Brain microvascular endothelial cell (primary cell): ENCODE results near the gene SYN1.

Experiments
- DNase-seq: peaks from one replicate; pipeline ENCODE4 v3.0.0-alpha.2; 2020
- H3K27ac ChIP-seq: fragments of 250-450 bp; sonication (Bioruptor Pico); 2 replicates; pipeline ENCODE4 v1.5.1; 2020; ENCODE audit warnings: mild to moderate bottlenecking, moderate library complexity
- H3K27me3 ChIP-seq: fragments of 250-450 bp; sonication (Bioruptor Pico); replicated peaks from 2 replicates; pipeline ENCODE4 v1.5.1; 2020; ENCODE audit warnings: mild to moderate bottlenecking
- H3K36me3 ChIP-seq: fragments of 250-450 bp; sonication (Bioruptor Pico); replicated peaks from 2 replicates; pipeline ENCODE4 v1.5.1; 2020; ENCODE audit warnings: mild to moderate bottlenecking
- H3K4me3 ChIP-seq: 2 replicates; pipeline ENCODE4 v1.5.1; 2011; ENCODE audit warnings: low read depth, mild to moderate bottlenecking, control low read depth, low read length, moderate library complexity
- CTCF ChIP-seq: IDR thresholded peaks from 2 replicates; pipeline ENCODE4 v1.5.1; 2011; ENCODE audit warnings: low read depth, mild to moderate bottlenecking, moderate library complexity, low read length, control low read depth, inconsistent platforms; ENCODE audit errors: missing control alignments
- in situ Hi-C: cut with HindIII; loops from 2 replicates; pipeline ENCODE4 v1.10.0; 2017; ENCODE audit warnings: low sequenced_read_pairs, low pct_ligation_motif_present

Gene SYN1

DNA sequence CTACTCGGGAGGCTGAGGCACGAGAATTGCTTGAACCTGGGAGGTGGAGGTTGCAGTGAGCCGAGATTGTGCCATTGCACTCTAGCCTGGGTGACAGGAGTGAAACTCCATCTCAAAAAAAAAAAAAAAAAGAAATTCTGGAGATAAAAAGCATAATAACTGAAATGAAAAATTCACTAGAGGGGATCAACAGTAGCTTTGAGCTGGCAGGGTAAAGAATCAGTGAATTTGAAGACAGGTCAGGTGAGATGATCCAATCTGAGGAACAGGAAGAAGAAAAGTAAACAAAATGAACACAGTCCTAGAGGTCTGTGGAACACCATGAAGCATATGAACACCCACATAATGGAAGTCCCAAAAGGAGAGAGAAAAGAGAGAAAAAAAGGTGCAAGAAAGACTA, 22.4 kb downstream of the SYN1 start:
- Histone ChIP-seq H3K4me3 (no peak overlapping the region), H3K27ac (no peak overlapping the region), H3K36me3 (no peaks in the 10 kb centered on the region), H3K27me3 (no peaks in the 10 kb centered on the region)
- TF ChIP-seq CTCF, result no peak
- DNase-seq, result no peak
- in situ Hi-C loops, result no loop called here

- Histone ChIP-seq H3K27me3 (no peaks in the 10 kb centered on the region), H3K36me3 (no peaks in the 10 kb centered on the region), H3K4me3 (no peak overlapping the region), H3K27ac (peak overlapping the region; percentile 91)
- no peak for DNase-seq
- no peak for TF ChIP-seq CTCF
- in situ Hi-C loops, result no loop called here
Observed at GRCh38 chrX:47596256-47596655, 23.4 kb downstream of the SYN1 start.

DNA sequence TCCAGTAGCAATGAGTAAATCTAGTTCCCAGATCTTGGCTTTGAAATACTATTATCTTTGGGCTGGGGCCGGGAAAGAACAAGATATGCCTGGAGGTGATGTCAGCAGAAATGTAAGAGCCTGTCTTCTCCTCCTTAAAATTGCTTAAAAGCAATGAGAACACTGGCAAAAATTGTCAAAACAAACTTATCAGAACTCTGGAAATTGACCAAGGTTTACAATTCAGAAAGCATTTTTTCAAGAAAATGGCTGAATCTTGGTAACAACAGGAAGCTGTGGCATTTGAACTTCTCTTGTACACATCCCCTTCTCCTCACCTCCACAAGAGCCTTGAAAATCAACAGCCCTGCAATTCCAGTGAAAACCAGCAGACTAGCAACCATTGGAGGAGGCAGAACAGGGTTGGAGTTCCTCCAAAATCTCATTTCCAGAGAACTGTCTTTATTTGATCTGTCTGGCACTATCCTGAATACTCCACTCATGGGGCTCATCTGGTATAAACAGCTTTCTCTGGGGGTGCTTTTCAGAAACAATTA, 23.9 kb downstream of the SYN1 start:
- Histone ChIP-seq H3K27ac (peak overlapping the region; percentile 91), H3K36me3 (no peaks in the 10 kb centered on the region), H3K27me3 (no peaks in the 10 kb centered on the region), H3K4me3 (no peak overlapping the region)
- peak; percentile 84 for DNase-seq
- in situ Hi-C loops, result no loop called here
- TF ChIP-seq CTCF, result no peak

- no peak for DNase-seq
- in situ Hi-C loops, result no loop called here
- H3K36me3 ChIP-seq, result no peaks in the 10 kb centered on the region
- TF ChIP-seq CTCF, result no peak
- H3K27me3 ChIP-seq, result no peaks in the 10 kb centered on the region
- H3K4me3 ChIP-seq, result no peak overlapping the region
- H3K27ac ChIP-seq, result no peak overlapping the region
Observed at GRCh38 chrX:47593522-47593921, 26.1 kb downstream of the SYN1 start.

GRCh38 chrX:47590984-47591383, 28.7 kb downstream of the SYN1 start:
- Histone ChIP-seq H3K4me3 (no peak overlapping the region), H3K27me3 (no peaks in the 10 kb centered on the region), H3K27ac (no peak overlapping the region), H3K36me3 (peaks cover 7% of the 10 kb centered on the region)
- in situ Hi-C loops, result no loop called here
- no peak for TF ChIP-seq CTCF
- no peak for DNase-seq
